ENCODE measurements around the gene GAB2.
"Not testable (repeated sequence)": the region's sequence is repeated elsewhere in the genome, so short reads cannot be mapped to it uniquely, and the experiment has no call there.

Gene GAB2

GRCh38 chr11:78374917-78375316 is 42.7 kb downstream of the GAB2 start:
- Mint-ChIP-seq H3K9me3 (no peaks in the 10 kb centered on the region), H3K4me1 (ENCODE audit: low read depth) (peaks cover 5% of the 10 kb centered on the region), H3K27ac (no peak overlapping the region), H3K36me3 (ENCODE audit: low read depth) (no peaks in the 10 kb centered on the region), H3K27me3 (no peaks in the 10 kb centered on the region), H3K4me3 (no peak overlapping the region)
- no peak for DNase-seq

GRCh38 chr11:78373689-78374088 is 43.9 kb downstream of the GAB2 start:
- Mint-ChIP-seq H3K4me3 (no peak overlapping the region), H3K36me3 (ENCODE audit: low read depth) (no peaks in the 10 kb centered on the region), H3K4me1 (ENCODE audit: low read depth) (no peaks in the 10 kb centered on the region), H3K27ac (no peak overlapping the region), H3K9me3 (no peaks in the 10 kb centered on the region), H3K27me3 (no peaks in the 10 kb centered on the region)
- no peak for DNase-seq

GRCh38 chr11:78372114-78372768 is 45.4 kb downstream of the GAB2 start:
- no peaks in the 10 kb centered on the region for H3K36me3 Mint-ChIP-seq (ENCODE audit: low read depth)
- no peak for DNase-seq
- H3K4me1 Mint-ChIP-seq (ENCODE audit: low read depth), result no peaks in the 10 kb centered on the region
- H3K9me3 Mint-ChIP-seq, result no peaks in the 10 kb centered on the region
- H3K27me3 Mint-ChIP-seq, result no peaks in the 10 kb centered on the region
- no peak overlapping the region for H3K4me3 Mint-ChIP-seq
- no peak overlapping the region for H3K27ac Mint-ChIP-seq

- Mint-ChIP-seq H3K4me3 (no peak overlapping the region), H3K27me3 (no peaks in the 10 kb centered on the region), H3K27ac (no peak overlapping the region), H3K36me3 (ENCODE audit: low read depth) (no peaks in the 10 kb centered on the region), H3K9me3 (no peaks in the 10 kb centered on the region), H3K4me1 (ENCODE audit: low read depth) (no peaks in the 10 kb centered on the region)
- DNase-seq, result no peak
Measured at GRCh38 chr11:78371221-78371891, 46.3 kb downstream of the GAB2 start.

GRCh38 chr11:78370406-78371172 is 47.0 kb downstream of the GAB2 start:
- Mint-ChIP-seq H3K9me3 (no peaks in the 10 kb centered on the region), H3K27me3 (no peaks in the 10 kb centered on the region), H3K36me3 (ENCODE audit: low read depth) (no peaks in the 10 kb centered on the region), H3K4me1 (ENCODE audit: low read depth) (no peaks in the 10 kb centered on the region), H3K27ac (no peak overlapping the region), H3K4me3 (no peak overlapping the region)
- no peak for DNase-seq

GRCh38 chr11:78365381-78365792 is 52.2 kb downstream of the GAB2 start:
- Mint-ChIP-seq H3K9me3 (no peaks in the 10 kb centered on the region), H3K36me3 (ENCODE audit: low read depth) (no peaks in the 10 kb centered on the region), H3K4me3 (no peak overlapping the region), H3K4me1 (ENCODE audit: low read depth) (no peaks in the 10 kb centered on the region), H3K27ac (no peak overlapping the region), H3K27me3 (no peaks in the 10 kb centered on the region)
- no peak for DNase-seq

GRCh38 chr11:78364128-78364751 is 53.4 kb downstream of the GAB2 start:
- H3K36me3 Mint-ChIP-seq (ENCODE audit: low read depth), result no peaks in the 10 kb centered on the region
- H3K4me1 Mint-ChIP-seq (ENCODE audit: low read depth), result no peaks in the 10 kb centered on the region
- H3K4me3 Mint-ChIP-seq, result no peak overlapping the region
- no peaks in the 10 kb centered on the region for H3K9me3 Mint-ChIP-seq
- H3K27ac Mint-ChIP-seq, result no peak overlapping the region
- no peak for DNase-seq
- H3K27me3 Mint-ChIP-seq, result no peaks in the 10 kb centered on the region

- no peaks in the 10 kb centered on the region for H3K27me3 Mint-ChIP-seq
- no peaks in the 10 kb centered on the region for H3K36me3 Mint-ChIP-seq (ENCODE audit: low read depth)
- H3K27ac Mint-ChIP-seq, result no peak overlapping the region
- no peak overlapping the region for H3K4me3 Mint-ChIP-seq
- H3K4me1 Mint-ChIP-seq (ENCODE audit: low read depth), result no peaks in the 10 kb centered on the region
- no peak for DNase-seq
- H3K9me3 Mint-ChIP-seq, result no peaks in the 10 kb centered on the region
Measured at GRCh38 chr11:78363024-78363619, 54.5 kb downstream of the GAB2 start.

- no peak overlapping the region for H3K27ac Mint-ChIP-seq
- no peak overlapping the region for H3K4me3 Mint-ChIP-seq
- no peaks in the 10 kb centered on the region for H3K9me3 Mint-ChIP-seq
- no peaks in the 10 kb centered on the region for H3K4me1 Mint-ChIP-seq (ENCODE audit: low read depth)
- no peaks in the 10 kb centered on the region for H3K27me3 Mint-ChIP-seq
- DNase-seq, result no peak
- no peaks in the 10 kb centered on the region for H3K36me3 Mint-ChIP-seq (ENCODE audit: low read depth)
Measured at GRCh38 chr11:78361228-78361627, 56.4 kb downstream of the GAB2 start.

- Mint-ChIP-seq H3K27me3 (no peaks in the 10 kb centered on the region), H3K36me3 (ENCODE audit: low read depth) (no peaks in the 10 kb centered on the region), H3K4me1 (ENCODE audit: low read depth) (no peaks in the 10 kb centered on the region), H3K27ac (no peak overlapping the region), H3K4me3 (no peak overlapping the region), H3K9me3 (no peaks in the 10 kb centered on the region)
- no peak for DNase-seq
Measured at GRCh38 chr11:78359921-78360320, 57.7 kb downstream of the GAB2 start.

- H3K27me3 Mint-ChIP-seq; H3K4me3 Mint-ChIP-seq; H3K9me3 Mint-ChIP-seq; H3K36me3 Mint-ChIP-seq (ENCODE audit: low read depth); H3K4me1 Mint-ChIP-seq (ENCODE audit: low read depth); H3K27ac Mint-ChIP-seq; DNase-seq: not testable (repeated sequence)
Measured at GRCh38 chr11:78357924-78358323, 59.7 kb downstream of the GAB2 start.

GRCh38 chr11:78357425-78357824 is 60.2 kb downstream of the GAB2 start:
- not testable (repeated sequence) for DNase-seq; H3K36me3 Mint-ChIP-seq (ENCODE audit: low read depth); H3K4me1 Mint-ChIP-seq (ENCODE audit: low read depth); H3K9me3 Mint-ChIP-seq; H3K27me3 Mint-ChIP-seq; H3K27ac Mint-ChIP-seq; H3K4me3 Mint-ChIP-seq

GRCh38 chr11:78355742-78356141 is 61.9 kb downstream of the GAB2 start:
- H3K36me3 Mint-ChIP-seq (ENCODE audit: low read depth); H3K27ac Mint-ChIP-seq; DNase-seq; H3K27me3 Mint-ChIP-seq; H3K4me3 Mint-ChIP-seq; H3K9me3 Mint-ChIP-seq; H3K4me1 Mint-ChIP-seq (ENCODE audit: low read depth): not testable (repeated sequence)

GRCh38 chr11:78355309-78355705 is 62.3 kb downstream of the GAB2 start:
- H3K9me3 Mint-ChIP-seq, result no peaks in the 10 kb centered on the region
- no peak for DNase-seq
- no peaks in the 10 kb centered on the region for H3K36me3 Mint-ChIP-seq (ENCODE audit: low read depth)
- no peak overlapping the region for H3K27ac Mint-ChIP-seq
- peaks cover 6% of the 10 kb centered on the region for H3K4me1 Mint-ChIP-seq (ENCODE audit: low read depth)
- H3K4me3 Mint-ChIP-seq, result no peak overlapping the region
- H3K27me3 Mint-ChIP-seq, result no peaks in the 10 kb centered on the region
